Activated CD8-positive, alpha-beta memory T cell treated with anti-CD3 and anti-CD28 coated beads, Interleukin-2, amount 50 U/mL, for 24 hours (primary cell): ENCODE results near the gene TEX261.

Experiments
- DNase-seq: peaks from one replicate; pipeline ENCODE4 v3.0.0-alpha.2; 2020; ENCODE audit errors: extremely low read depth

Gene TEX261

GRCh38 chr2:70937866-70938585, 56.6 kb downstream of the TEX261 start:
- no peak for DNase-seq

GRCh38 chr2:70936979-70937811, 57.5 kb downstream of the TEX261 start:
- no peak for DNase-seq

DNA sequence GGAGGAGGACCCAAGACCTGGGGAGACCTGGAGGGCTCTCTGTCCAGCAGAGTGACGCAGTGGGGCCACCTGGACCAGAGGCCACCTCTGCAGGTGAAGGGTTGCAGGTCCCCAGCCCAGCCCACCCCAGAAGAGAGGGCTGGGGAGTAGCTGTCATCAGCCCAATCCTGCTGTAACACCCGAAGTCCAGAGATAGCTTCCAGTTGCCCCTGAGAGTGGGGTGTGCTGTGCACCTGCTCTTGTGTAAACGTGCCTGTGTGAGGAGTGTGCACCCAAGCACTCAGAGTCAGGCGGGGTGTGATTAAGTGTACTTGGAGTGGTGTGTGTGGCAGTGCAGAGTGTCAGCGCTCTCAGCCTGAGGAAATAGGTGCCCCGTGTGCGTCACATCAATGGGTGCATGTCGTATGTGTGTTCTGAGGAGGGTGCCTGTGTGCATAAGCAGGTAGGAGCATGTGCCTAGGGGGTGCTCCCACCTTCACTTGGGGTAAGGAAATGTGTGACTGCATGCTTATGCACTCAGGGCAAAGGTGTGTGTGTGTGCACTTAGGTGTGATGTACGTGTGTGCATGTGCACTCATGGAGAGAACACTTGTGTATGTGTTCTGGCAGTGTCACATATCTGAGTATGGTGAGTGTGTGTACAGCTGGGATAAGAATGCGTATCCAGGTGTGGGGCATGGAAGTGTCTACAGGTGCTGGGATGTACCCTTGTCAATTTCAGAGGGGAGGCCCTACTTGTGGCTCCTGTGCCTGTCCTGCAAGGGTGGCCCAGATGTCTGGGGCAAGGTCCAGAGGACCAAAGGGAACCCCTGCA, 58.3 kb downstream of the TEX261 start:
- DNase-seq: no peak
